ENCODE results near the gene LEKR1. TPM values are rescaled to one million over a fixed set of nuclear protein-coding genes. Genes with fewer than 3 reads are reported as not detected.

LEKR1 gene
- total RNA-seq, 1 donor from 2014 or later, result 5.8 TPM

- H3K4me3 ChIP-seq, result no peak overlapping the region
- H3K4me1 ChIP-seq, result no peaks in the 10 kb centered on the region
- no peak overlapping the region for H3K27ac ChIP-seq
- no peak for TF ChIP-seq CTCF (IDR thresholded peaks at IDR 0.05)
- intact Hi-C loops (cut with DNase I), result no loop called here
- H3K9me3 ChIP-seq, result no peaks in the 10 kb centered on the region
- H3K27me3 ChIP-seq (ENCODE audit: low read depth), result no peaks in the 10 kb centered on the region
- ATAC-seq (no peak), DNase-seq (no peak)
- no peaks in the 10 kb centered on the region for H3K36me3 ChIP-seq
These were observed 113.2 kb downstream of the LEKR1 start for GRCh38 chr3:156939315-156939714.

- intact Hi-C loops (cut with DNase I), result no loop called here
- no peak for TF ChIP-seq CTCF (IDR thresholded peaks at IDR 0.05)
- Histone ChIP-seq H3K9me3 (no peaks in the 10 kb centered on the region), H3K27me3 (ENCODE audit: low read depth) (no peaks in the 10 kb centered on the region), H3K4me1 (no peaks in the 10 kb centered on the region), H3K27ac (no peak overlapping the region), H3K36me3 (no peaks in the 10 kb centered on the region), H3K4me3 (no peak overlapping the region)
- DNase-seq (no peak), ATAC-seq (no peak)
These were observed 115.2 kb downstream of the LEKR1 start for GRCh38 chr3:156941311-156941710.

DNA sequence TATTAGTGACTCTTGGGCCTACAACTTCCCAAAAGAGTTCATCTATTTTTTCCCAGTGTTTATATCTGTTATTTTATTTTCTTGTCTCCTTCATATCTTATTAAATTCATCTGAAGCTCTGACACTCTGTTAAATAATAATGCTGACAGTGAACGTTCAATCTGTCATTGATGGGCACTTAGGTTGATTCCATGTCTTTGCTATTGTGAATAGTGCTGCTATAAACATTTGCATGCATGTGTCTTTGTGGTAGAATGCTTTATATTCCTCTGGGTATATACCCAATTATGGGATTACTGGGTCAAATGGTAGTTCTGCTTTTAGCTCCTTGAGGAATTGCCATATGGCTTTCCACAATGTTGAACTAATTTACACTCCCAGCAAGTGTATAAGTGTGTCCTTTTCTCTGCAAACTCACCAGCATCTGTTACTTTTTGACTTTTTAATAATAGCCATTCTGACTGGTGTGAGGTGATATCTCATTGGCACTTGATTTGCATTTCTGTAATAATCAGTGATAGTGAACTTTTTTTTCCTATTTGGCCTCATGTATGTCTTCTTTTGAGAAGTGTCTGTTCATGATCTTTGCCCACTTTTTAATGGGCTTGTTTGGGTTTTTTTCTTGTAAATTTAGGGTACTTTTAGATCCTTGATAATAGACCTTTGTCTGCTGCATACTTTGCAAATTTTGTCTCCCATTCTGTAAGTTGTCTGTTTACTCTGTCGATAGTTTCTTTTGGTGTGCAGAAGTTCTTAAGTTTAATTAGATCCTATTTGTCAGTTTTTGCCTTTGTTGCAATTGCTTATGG, 122.5 kb downstream of the LEKR1 start:
- no peak for DNase-seq
- H3K27me3 ChIP-seq (ENCODE audit: low read depth), result no peaks in the 10 kb centered on the region
- ATAC-seq, result no peak
- H3K4me1 ChIP-seq, result no peaks in the 10 kb centered on the region
- no peak overlapping the region for H3K4me3 ChIP-seq
- H3K9me3 ChIP-seq, result no peaks in the 10 kb centered on the region
- no peaks in the 10 kb centered on the region for H3K36me3 ChIP-seq
- no peak overlapping the region for H3K27ac ChIP-seq
- TF ChIP-seq CTCF (IDR thresholded peaks at IDR 0.05), result no peak
- intact Hi-C loops (cut with DNase I), result no loop called here

DNA sequence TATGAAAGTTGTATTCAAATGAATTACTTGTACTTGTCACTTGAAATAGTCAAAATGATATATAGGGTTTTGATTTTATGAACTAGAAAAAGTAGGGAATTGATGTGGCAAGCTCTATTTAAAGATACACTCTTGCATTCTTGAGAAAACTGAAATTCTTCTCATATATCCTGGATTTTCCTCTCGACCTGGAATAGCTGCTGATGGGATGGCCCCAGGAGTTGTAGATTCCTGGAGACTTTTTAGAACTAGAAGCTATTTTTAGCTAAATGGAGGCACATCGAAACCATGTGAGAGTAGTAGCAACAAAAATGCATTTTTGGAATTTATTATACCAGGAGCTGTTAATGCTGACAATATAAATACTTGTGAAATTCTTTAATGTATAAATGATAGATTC, 125.9 kb downstream of the LEKR1 start:
- intact Hi-C loops (cut with DNase I), result no loop called here
- H3K27ac ChIP-seq, result no peak overlapping the region
- no peak for ATAC-seq

GRCh38 chr3:156957715-156958114, 131.6 kb downstream of the LEKR1 start:
- Histone ChIP-seq H3K4me3 (no peak overlapping the region), H3K9me3 (no peaks in the 10 kb centered on the region), H3K27me3 (ENCODE audit: low read depth) (no peaks in the 10 kb centered on the region), H3K4me1 (no peaks in the 10 kb centered on the region), H3K36me3 (no peaks in the 10 kb centered on the region), H3K27ac (no peak overlapping the region)
- intact Hi-C loops (cut with DNase I), result no loop called here
- TF ChIP-seq CTCF (IDR thresholded peaks at IDR 0.05), result no peak
- ATAC-seq (no peak), DNase-seq (no peak)

More for the DNA sequence above, 125.9 kb downstream of the LEKR1 start:
- H3K4me1 ChIP-seq, result no peaks in the 10 kb centered on the region
- no peak overlapping the region for H3K4me3 ChIP-seq
- no peaks in the 10 kb centered on the region for H3K9me3 ChIP-seq
- H3K27me3 ChIP-seq (ENCODE audit: low read depth), result no peaks in the 10 kb centered on the region
- no peak for TF ChIP-seq CTCF (IDR thresholded peaks at IDR 0.05)
- no peak for DNase-seq
- H3K36me3 ChIP-seq, result no peaks in the 10 kb centered on the region

All from lower lobe of right lung (tissue), 2 donors.